ENCODE results near the gene GET4. TPM values are rescaled to one million over a fixed set of nuclear protein-coding genes. Genes with fewer than 3 reads are reported as not detected.

The GET4 gene
- polyA plus RNA-seq, 1 of the 3 experiments (the other 2 are of a cell fraction): 63.1 TPM

DNA sequence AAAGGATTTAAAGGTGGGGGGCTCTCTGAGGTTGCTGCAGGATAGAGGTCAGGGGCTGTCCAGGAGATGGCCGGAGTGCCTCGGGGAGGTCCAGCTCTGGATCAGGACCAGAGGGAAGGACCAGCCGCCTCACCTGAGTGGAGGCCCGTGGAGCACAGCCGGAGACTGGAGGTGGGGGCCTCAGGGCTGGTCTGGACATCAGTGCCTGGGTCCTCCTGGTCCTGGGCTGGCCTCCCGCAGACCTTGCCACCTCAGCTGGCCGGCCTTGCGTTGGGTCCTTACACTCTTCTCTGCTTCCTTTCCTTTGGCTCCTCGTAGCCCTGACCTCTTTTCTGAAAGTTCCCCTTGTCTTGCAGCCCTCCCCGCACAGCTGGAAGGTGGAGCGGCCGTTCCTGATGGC lies 42.1 kb upstream of the GET4 start:
- no peak overlapping the region for H2AFZ ChIP-seq (ENCODE audit: low read depth)
- H3K27me3 ChIP-seq (ENCODE audit: insufficient read depth): no peaks in the 10 kb centered on the region
- peaks cover 37% of the 10 kb centered on the region for H3F3A ChIP-seq (replicated peaks; ENCODE audit: insufficient read depth)
- H3K36me3 ChIP-seq (replicated peaks in 1 of 2; ENCODE audit: control insufficient read depth in 1 of 2, insufficient read depth in 2 of 2, low read length in 1 of 2): peaks cover 11 to 26% of the 10 kb centered on the region in 2 experiments
- H3K4me1 ChIP-seq (ENCODE audit: control insufficient read depth in 1 of 2, insufficient read depth in 2 of 2, low read depth in 1 of 2, low read length in 1 of 2): peaks cover 18 to 26% of the 10 kb centered on the region in 2 experiments; a peak in 3 of 4 replicates
- no peak for DNase-seq
- WGBS (ENCODE audit: low lambda C conversion rate): 94% methylated on average over 12 of the region's 12 CpGs
- H3K9me2 ChIP-seq: no peaks in the 10 kb centered on the region
- no peaks in the 10 kb centered on the region for H3K9me3 ChIP-seq
- peaks cover 93% of the 10 kb centered on the region for H3K79me2 ChIP-seq (ENCODE audit: insufficient read depth)
- POLR2A ChIA-PET: no interaction called here
- CTCF ChIA-PET: interaction anchor here (1.1 to 4.0 kb wide), 5 partner anchors 11 to 61 kb away, joined by 3 to 17 read pairs (median 9); no protein-coding TSS in a partner anchor
- no peak overlapping the region for H3K27ac ChIP-seq (ENCODE audit: low read depth in 2 of 2, low read length in 1 of 2)
- no peak overlapping the region for H3K9ac ChIP-seq
- no peak for TF ChIP-seq TAF1 (IDR thresholded peaks at IDR 0.05; ENCODE audit: borderline replicate concordance, low read depth, low read length)
- no peak for TF ChIP-seq JUND (IDR thresholded peaks at IDR 0.05)
- TF ChIP-seq ELF1 (IDR thresholded peaks at IDR 0.05): no peak
- TF ChIP-seq FOSL2 (IDR thresholded peaks at IDR 0.05; ENCODE audit: borderline replicate concordance, low read depth): no peak
- TF ChIP-seq EZH2phosphoT487 (IDR thresholded peaks at IDR 0.05; ENCODE audit: borderline replicate concordance, low read depth): no peak
- no peak for TF ChIP-seq MXI1 (IDR thresholded peaks at IDR 0.05; ENCODE audit: low read depth, low read length)
- TF ChIP-seq, protein P1, sequence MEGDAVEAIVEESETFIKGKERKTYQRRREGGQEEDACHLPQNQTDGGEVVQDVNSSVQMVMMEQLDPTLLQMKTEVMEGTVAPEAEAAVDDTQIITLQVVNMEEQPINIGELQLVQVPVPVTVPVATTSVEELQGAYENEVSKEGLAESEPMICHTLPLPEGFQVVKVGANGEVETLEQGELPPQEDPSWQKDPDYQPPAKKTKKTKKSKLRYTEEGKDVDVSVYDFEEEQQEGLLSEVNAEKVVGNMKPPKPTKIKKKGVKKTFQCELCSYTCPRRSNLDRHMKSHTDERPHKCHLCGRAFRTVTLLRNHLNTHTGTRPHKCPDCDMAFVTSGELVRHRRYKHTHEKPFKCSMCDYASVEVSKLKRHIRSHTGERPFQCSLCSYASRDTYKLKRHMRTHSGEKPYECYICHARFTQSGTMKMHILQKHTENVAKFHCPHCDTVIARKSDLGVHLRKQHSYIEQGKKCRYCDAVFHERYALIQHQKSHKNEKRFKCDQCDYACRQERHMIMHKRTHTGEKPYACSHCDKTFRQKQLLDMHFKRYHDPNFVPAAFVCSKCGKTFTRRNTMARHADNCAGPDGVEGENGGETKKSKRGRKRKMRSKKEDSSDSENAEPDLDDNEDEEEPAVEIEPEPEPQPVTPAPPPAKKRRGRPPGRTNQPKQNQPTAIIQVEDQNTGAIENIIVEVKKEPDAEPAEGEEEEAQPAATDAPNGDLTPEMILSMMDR (IDR thresholded peaks at IDR 0.05): no peak
- TF ChIP-seq FOXJ3 (CRISPR knock-in tag; IDR thresholded peaks at IDR 0.05): no peak
- no peak for TF ChIP-seq EP300 (IDR thresholded peaks at IDR 0.05; ENCODE audit: borderline replicate concordance in 1 of 2, low read depth in 1 of 2, low read length in 1 of 2)
- no peak for TF ChIP-seq YY1 (IDR thresholded peaks at IDR 0.05; ENCODE audit: low read depth)
- TF ChIP-seq RAD21 (IDR thresholded peaks at IDR 0.05; ENCODE audit: low read length): no peak
- TF ChIP-seq POLR2AphosphoS5 (IDR thresholded peaks at IDR 0.05; ENCODE audit: low read depth, low read length): no peak
- TF ChIP-seq, protein P2, sequence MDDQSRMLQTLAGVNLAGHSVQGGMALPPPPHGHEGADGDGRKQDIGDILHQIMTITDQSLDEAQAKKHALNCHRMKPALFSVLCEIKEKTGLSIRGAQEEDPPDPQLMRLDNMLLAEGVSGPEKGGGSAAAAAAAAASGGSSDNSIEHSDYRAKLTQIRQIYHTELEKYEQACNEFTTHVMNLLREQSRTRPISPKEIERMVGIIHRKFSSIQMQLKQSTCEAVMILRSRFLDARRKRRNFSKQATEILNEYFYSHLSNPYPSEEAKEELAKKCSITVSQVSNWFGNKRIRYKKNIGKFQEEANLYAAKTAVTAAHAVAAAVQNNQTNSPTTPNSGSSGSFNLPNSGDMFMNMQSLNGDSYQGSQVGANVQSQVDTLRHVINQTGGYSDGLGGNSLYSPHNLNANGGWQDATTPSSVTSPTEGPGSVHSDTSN (IDR thresholded peaks at IDR 0.05): no peak
- TF ChIP-seq GABPA (IDR thresholded peaks at IDR 0.05; ENCODE audit: low read depth): no peak
- no peak overlapping the region for H3K4me3 ChIP-seq (ENCODE audit: low read depth in 2 of 2, low read length in 1 of 2)
- no peak overlapping the region for H3K4me2 ChIP-seq
- peaks cover 22% of the 10 kb centered on the region for H4K20me1 ChIP-seq (ENCODE audit: insufficient read depth)

- Histone ChIP-seq H3K4me1 (ENCODE audit: control insufficient read depth in 1 of 2, insufficient read depth in 2 of 2, low read depth in 1 of 2, low read length in 1 of 2) (peaks cover 17 to 26% of the 10 kb centered on the region in 2 experiments; a peak in 3 of 4 replicates), H2AFZ (ENCODE audit: low read depth) (no peak overlapping the region), H3K9me3 (no peaks in the 10 kb centered on the region), H3K9ac (no peak overlapping the region), H3K27me3 (ENCODE audit: insufficient read depth) (no peaks in the 10 kb centered on the region), H3F3A (replicated peaks; ENCODE audit: insufficient read depth) (peaks cover 37% of the 10 kb centered on the region), H3K36me3 (replicated peaks in 1 of 2; ENCODE audit: control insufficient read depth in 1 of 2, insufficient read depth in 2 of 2, low read length in 1 of 2) (peaks cover 16 to 28% of the 10 kb centered on the region in 2 experiments), H3K4me2 (no peak overlapping the region), H4K20me1 (ENCODE audit: insufficient read depth) (peaks cover 22% of the 10 kb centered on the region), H3K9me2 (no peaks in the 10 kb centered on the region), H3K4me3 (ENCODE audit: low read depth in 2 of 2, low read length in 1 of 2) (no peak overlapping the region), H3K79me2 (ENCODE audit: insufficient read depth) (peaks cover 93% of the 10 kb centered on the region), H3K27ac (ENCODE audit: low read depth in 2 of 2, low read length in 1 of 2) (no peak overlapping the region)
- ChIA-PET CTCF (interaction anchor here (1.9 to 3.9 kb wide), 2 partner anchors 14 to 39 kb away, joined by 6 to 17 read pairs; no protein-coding TSS in a partner anchor), POLR2A (no interaction called here)
- TF ChIP-seq YY1 (IDR thresholded peaks at IDR 0.05; ENCODE audit: low read depth): no peak
- no peak for DNase-seq
- WGBS (ENCODE audit: low lambda C conversion rate): 93% methylated on average over 12 of the region's 12 CpGs
These were observed 41.3 kb upstream of the GET4 start for GRCh38 chr7:835021-835420.
